ENCODE measurements around the gene TEX53. TPM values are rescaled to one million over a fixed set of nuclear protein-coding genes. Genes with fewer than 3 reads are reported as not detected.

TEX53 gene
- total RNA-seq = not detected
- not detected for polyA plus RNA-seq
- long read RNA-seq, donor 1 = 0 reads
- long read RNA-seq, donor 2 = 0 reads
- long read RNA-seq, donor 3 = 0 reads
- long read RNA-seq, donor 4 = 0 reads
- long read RNA-seq, donor 5 = 0 reads

DNA sequence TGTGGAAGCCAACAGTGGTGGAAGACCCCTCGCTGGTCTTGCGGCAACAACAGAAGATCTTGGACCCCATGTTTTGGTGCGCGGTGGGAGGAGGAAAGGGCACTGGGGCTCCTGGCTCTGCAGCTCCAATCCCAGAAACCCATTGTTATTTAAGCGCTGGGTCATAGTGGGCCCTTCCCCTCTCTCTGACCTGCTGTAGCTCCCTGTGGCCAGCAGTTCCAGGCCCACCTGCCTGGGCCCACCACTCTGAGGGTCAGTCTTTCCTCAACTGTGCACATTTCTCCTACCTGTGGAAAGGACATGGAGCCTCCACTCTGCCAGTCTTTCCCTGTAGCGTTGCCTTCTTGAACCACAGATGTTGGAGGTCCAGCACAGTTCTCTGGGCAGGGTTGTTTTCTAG lies at the start of gene TEX53:
TEX53 (minus strand) TSS at position 101 of the 400 bp plus-strand sequence; CDS start at position 70, 31 bp downstream.
- Histone ChIP-seq H3K27ac (ENCODE audit: low read depth in 1 of 2, low read length in 1 of 2) (no peak within 1 kb of the TSS), H3K27me3 (ENCODE audit: control insufficient read depth in 3 of 3, insufficient read depth in 3 of 3, low read length in 2 of 3) (no peaks in the 10 kb centered on the region), H3K4me3 (no peak within 1 kb of the TSS), H3K9ac (ENCODE audit: insufficient read depth in 1 of 2, low read length in 2 of 2) (no peak within 1 kb of the TSS), H3K36me3 (ENCODE audit: control insufficient read depth in 4 of 4, insufficient read depth in 4 of 4, low read length in 4 of 4) (no peaks in the 10 kb centered on the region), H3K4me1 (ENCODE audit: control insufficient read depth in 5 of 5, insufficient read depth in 5 of 5, low read length in 5 of 5) (no peaks in the 10 kb centered on the region), H3K9me3 (ENCODE audit: control insufficient read depth in 4 of 4, insufficient read depth in 3 of 4, low read length in 3 of 4) (no peaks in the 10 kb centered on the region)
- 97 to 100% methylated on average over 6 of the region's 6 CpGs for WGBS, 2 donors
- ATAC-seq (ENCODE audit: insufficient read depth, low FRiP score) = no peak
- TF ChIP-seq, protein P1, sequence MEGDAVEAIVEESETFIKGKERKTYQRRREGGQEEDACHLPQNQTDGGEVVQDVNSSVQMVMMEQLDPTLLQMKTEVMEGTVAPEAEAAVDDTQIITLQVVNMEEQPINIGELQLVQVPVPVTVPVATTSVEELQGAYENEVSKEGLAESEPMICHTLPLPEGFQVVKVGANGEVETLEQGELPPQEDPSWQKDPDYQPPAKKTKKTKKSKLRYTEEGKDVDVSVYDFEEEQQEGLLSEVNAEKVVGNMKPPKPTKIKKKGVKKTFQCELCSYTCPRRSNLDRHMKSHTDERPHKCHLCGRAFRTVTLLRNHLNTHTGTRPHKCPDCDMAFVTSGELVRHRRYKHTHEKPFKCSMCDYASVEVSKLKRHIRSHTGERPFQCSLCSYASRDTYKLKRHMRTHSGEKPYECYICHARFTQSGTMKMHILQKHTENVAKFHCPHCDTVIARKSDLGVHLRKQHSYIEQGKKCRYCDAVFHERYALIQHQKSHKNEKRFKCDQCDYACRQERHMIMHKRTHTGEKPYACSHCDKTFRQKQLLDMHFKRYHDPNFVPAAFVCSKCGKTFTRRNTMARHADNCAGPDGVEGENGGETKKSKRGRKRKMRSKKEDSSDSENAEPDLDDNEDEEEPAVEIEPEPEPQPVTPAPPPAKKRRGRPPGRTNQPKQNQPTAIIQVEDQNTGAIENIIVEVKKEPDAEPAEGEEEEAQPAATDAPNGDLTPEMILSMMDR (IDR thresholded peaks at IDR 0.05; ENCODE audit: control extremely low read depth, extremely low read depth) = no peak
- no peak for DNase-seq

DNA sequence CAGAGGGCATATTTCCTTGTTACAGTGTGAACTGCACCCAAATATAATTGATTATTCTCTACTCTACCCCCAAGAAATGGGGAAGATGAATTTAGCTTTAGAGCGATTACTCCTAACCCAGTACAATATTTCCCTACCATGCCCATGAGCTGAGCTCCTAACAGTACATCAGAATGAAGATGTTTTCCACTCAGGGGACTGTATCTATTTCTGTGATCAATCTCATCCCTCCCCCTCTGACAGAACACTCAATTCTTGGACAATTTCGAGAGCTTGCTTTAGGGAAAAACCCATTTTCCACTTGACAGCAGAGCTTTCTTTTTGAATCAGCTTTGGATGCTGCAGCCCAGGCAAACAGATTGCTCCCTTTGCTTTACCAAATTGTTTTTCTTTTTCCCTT lies 49.1 kb upstream of the TEX53 start:
- H3K36me3 ChIP-seq (ENCODE audit: control insufficient read depth in 4 of 4, insufficient read depth in 4 of 4, low read length in 4 of 4) = no peaks in the 10 kb centered on the region
- H3K9me3 ChIP-seq (ENCODE audit: control insufficient read depth in 4 of 4, insufficient read depth in 3 of 4, low read length in 3 of 4) = no peaks in the 10 kb centered on the region
- H3K27me3 ChIP-seq (ENCODE audit: control insufficient read depth in 3 of 3, insufficient read depth in 3 of 3, low read length in 2 of 3) = no peaks in the 10 kb centered on the region
- H3K4me3 ChIP-seq = no peak overlapping the region
- DNase-seq = no peak
- H3K27ac ChIP-seq (ENCODE audit: low read depth in 1 of 2, low read length in 1 of 2) = no peak overlapping the region
- TF ChIP-seq, protein P1 (IDR thresholded peaks at IDR 0.05; ENCODE audit: control extremely low read depth, extremely low read depth) = no peak
- 80 to 89% methylated on average over 2 of the region's 2 CpGs for WGBS, 2 donors
- no peaks in the 10 kb centered on the region for H3K4me1 ChIP-seq (ENCODE audit: control insufficient read depth in 5 of 5, insufficient read depth in 5 of 5, low read length in 5 of 5)
- no peak for ATAC-seq (ENCODE audit: insufficient read depth, low FRiP score)
- no peak overlapping the region for H3K9ac ChIP-seq (ENCODE audit: insufficient read depth in 1 of 2, low read length in 2 of 2)

DNA sequence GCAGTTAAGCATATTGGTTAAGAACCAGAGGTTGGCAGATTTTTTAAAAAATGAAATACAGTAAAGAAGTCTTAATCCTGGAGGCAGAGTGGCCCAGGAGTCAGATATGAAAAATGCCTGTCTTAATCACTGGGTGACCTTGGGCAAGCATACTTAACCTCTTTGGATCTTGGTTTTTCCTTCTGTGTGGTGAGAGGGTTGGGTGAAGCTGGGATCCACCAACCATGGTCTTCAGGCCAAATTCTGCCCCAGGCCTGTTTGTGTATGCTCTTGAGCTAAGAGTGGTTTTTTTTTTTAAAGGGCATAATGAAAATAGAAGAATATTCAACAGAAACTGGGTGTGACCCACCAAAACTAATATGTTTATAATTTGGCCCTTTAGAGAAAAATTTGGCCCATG lies 44.4 kb upstream of the TEX53 start:
- no peaks in the 10 kb centered on the region for H3K36me3 ChIP-seq (ENCODE audit: control insufficient read depth in 4 of 4, insufficient read depth in 4 of 4, low read length in 4 of 4)
- no peak overlapping the region for H3K4me3 ChIP-seq
- no peaks in the 10 kb centered on the region for H3K4me1 ChIP-seq (ENCODE audit: control insufficient read depth in 5 of 5, insufficient read depth in 5 of 5, low read length in 5 of 5)
- H3K27ac ChIP-seq (ENCODE audit: low read depth in 1 of 2, low read length in 1 of 2) = no peak overlapping the region
- ATAC-seq (ENCODE audit: insufficient read depth, low FRiP score) (no peak), DNase-seq (no peak)
- TF ChIP-seq, protein P1 (IDR thresholded peaks at IDR 0.05; ENCODE audit: control extremely low read depth, extremely low read depth) = no peak
- no peaks in the 10 kb centered on the region for H3K27me3 ChIP-seq (ENCODE audit: control insufficient read depth in 3 of 3, insufficient read depth in 3 of 3, low read length in 2 of 3)
- H3K9ac ChIP-seq (ENCODE audit: insufficient read depth in 1 of 2, low read length in 2 of 2) = no peak overlapping the region
- H3K9me3 ChIP-seq (ENCODE audit: control insufficient read depth in 4 of 4, insufficient read depth in 3 of 4, low read length in 3 of 4) = peaks cover 0 to 4% (median under 1%) of the 10 kb centered on the region in 4 donors

DNA sequence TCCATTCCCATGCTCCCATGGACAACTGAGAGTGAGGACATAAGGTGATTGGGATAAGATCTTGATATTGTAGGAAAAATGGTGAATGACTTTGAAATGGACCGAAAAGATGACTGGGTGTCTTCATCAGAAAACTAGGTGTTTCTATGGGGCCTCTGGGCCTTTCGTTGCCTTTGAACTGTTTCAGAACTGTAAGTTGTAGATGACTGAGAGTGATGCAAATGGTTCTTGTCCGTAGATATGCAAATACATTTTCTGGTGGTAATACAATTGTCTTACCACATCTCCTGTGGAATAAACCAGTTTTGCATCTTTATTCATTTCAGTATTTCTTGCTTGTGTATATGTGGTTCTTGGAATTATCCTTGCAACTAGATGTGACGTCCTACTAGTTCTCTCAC lies 40.3 kb upstream of the TEX53 start:
- TF ChIP-seq, protein P1 (IDR thresholded peaks at IDR 0.05; ENCODE audit: control extremely low read depth, extremely low read depth) = no peak
- WGBS, 2 donors = 89 to 91% methylated on average over 4 of the region's 4 CpGs

More for the DNA sequence above, 40.3 kb upstream of the TEX53 start:
- DNase-seq (no peak), ATAC-seq (ENCODE audit: insufficient read depth, low FRiP score) (no peak)
- Histone ChIP-seq H3K27me3 (ENCODE audit: control insufficient read depth in 3 of 3, insufficient read depth in 3 of 3, low read length in 2 of 3) (no peaks in the 10 kb centered on the region), H3K9ac (ENCODE audit: insufficient read depth in 1 of 2, low read length in 2 of 2) (no peak overlapping the region), H3K4me1 (ENCODE audit: control insufficient read depth in 5 of 5, insufficient read depth in 5 of 5, low read length in 5 of 5) (peaks cover 0 to 2% (median 0%) of the 10 kb centered on the region in 5 donors), H3K27ac (ENCODE audit: low read depth in 1 of 2, low read length in 1 of 2) (no peak overlapping the region), H3K4me3 (no peak overlapping the region), H3K9me3 (ENCODE audit: control insufficient read depth in 4 of 4, insufficient read depth in 3 of 4, low read length in 3 of 4) (peaks cover 0 to 4% (median under 1%) of the 10 kb centered on the region in 4 donors), H3K36me3 (ENCODE audit: control insufficient read depth in 4 of 4, insufficient read depth in 4 of 4, low read length in 4 of 4) (no peaks in the 10 kb centered on the region)
